Activated naive CD4-positive, alpha-beta T cell treated with anti-CD3 and anti-CD28 coated beads, Interleukin-2, amount 50 U/mL, for 24 hours (primary cell): ENCODE data around the gene IL20RA.

Source experiments
- H3K27ac Mint-ChIP-seq: one replicate; pipeline ENCODE4 v1.8.0; 2021; ENCODE audit warnings: mild to moderate bottlenecking, mixed read lengths
- H3K27me3 Mint-ChIP-seq: one replicate; pipeline ENCODE4 v1.8.0; 2021; ENCODE audit warnings: mixed read lengths
- H3K36me3 Mint-ChIP-seq: one replicate; pipeline ENCODE4 v1.8.0; 2021; ENCODE audit warnings: mixed read lengths
- H3K4me1 Mint-ChIP-seq: one replicate; pipeline ENCODE4 v1.8.0; 2021; ENCODE audit warnings: mixed read lengths
- H3K4me3 Mint-ChIP-seq: one replicate; pipeline ENCODE4 v1.8.0; 2021; ENCODE audit warnings: mild to moderate bottlenecking, mixed read lengths
- H3K9me3 Mint-ChIP-seq: one replicate; pipeline ENCODE4 v1.8.0; 2021; ENCODE audit warnings: mixed read lengths

The IL20RA gene

GRCh38 chr6:136955123-136955522 lies 89.6 kb downstream of the IL20RA start:
- peaks cover 8% of the 10 kb centered on the region for H3K27me3 Mint-ChIP-seq
- no peak overlapping the region for H3K27ac Mint-ChIP-seq
- H3K4me1 Mint-ChIP-seq: peaks cover 7% of the 10 kb centered on the region
- no peaks in the 10 kb centered on the region for H3K9me3 Mint-ChIP-seq
- H3K36me3 Mint-ChIP-seq: no peaks in the 10 kb centered on the region
- H3K4me3 Mint-ChIP-seq: no peak overlapping the region

GRCh38 chr6:136952714-136953260 lies 92.0 kb downstream of the IL20RA start:
- H3K27ac Mint-ChIP-seq: no peak overlapping the region
- peaks cover 7% of the 10 kb centered on the region for H3K4me1 Mint-ChIP-seq
- peaks cover 5% of the 10 kb centered on the region for H3K27me3 Mint-ChIP-seq
- H3K36me3 Mint-ChIP-seq: no peaks in the 10 kb centered on the region
- no peaks in the 10 kb centered on the region for H3K9me3 Mint-ChIP-seq
- no peak overlapping the region for H3K4me3 Mint-ChIP-seq

DNA sequence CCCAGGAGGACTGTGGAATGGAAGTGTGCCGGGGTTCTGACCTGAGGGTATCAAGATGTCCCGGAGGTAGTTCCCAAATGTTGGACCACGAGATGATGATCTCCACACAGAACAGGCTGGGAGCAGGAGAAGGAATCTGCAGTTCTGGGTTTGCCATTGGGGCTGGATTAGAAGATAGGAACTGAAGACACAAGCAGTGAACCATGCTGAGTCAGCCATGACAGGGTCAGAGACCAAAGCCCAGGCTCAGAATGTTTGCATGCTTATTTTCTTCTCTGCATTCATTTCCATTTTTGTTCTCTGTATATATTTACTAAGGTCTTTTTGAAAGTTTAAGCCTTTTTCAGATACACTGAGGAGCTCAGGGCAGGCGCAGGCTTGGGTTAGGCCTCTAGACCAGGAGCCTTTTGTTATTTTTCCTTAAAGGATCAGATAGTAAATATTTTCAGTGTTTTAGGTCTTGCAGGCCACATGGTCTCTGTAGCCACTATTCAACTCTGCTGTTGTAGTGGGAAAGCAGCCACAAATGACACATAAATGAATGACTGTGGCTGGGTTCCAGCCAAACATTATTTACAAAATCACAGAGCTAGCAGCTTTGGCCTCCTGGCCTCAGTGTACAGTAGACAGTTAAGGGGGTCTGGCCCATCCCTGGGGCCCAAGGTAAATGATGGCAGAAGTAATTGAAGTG lies 94.2 kb downstream of the IL20RA start:
- Mint-ChIP-seq H3K4me1 (no peaks in the 10 kb centered on the region), H3K27me3 (peaks cover 1% of the 10 kb centered on the region), H3K9me3 (no peaks in the 10 kb centered on the region), H3K4me3 (no peak overlapping the region), H3K27ac (no peak overlapping the region), H3K36me3 (no peaks in the 10 kb centered on the region)
